ENCODE data around the gene ZEB2.

The ZEB2 gene

GRCh38 chr2:144493027-144493809, 26.7 kb downstream of the ZEB2 start:
- no peak for DNase-seq

- no peak for DNase-seq
Observed at GRCh38 chr2:144490857-144491256, 29.1 kb downstream of the ZEB2 start.

GRCh38 chr2:144490017-144490416, 29.9 kb downstream of the ZEB2 start:
- DNase-seq, result no peak

GRCh38 chr2:144489315-144489916, 30.5 kb downstream of the ZEB2 start:
- DNase-seq, result no peak

GRCh38 chr2:144484201-144484948, 35.5 kb downstream of the ZEB2 start:
- DNase-seq, result no peak

GRCh38 chr2:144481666-144482065, 38.3 kb downstream of the ZEB2 start:
- no peak for DNase-seq

GRCh38 chr2:144481109-144481508, 38.8 kb downstream of the ZEB2 start:
- DNase-seq, result no peak

GRCh38 chr2:144480285-144480684, 39.6 kb downstream of the ZEB2 start:
- DNase-seq, result no peak

GRCh38 chr2:144479659-144480058, 40.3 kb downstream of the ZEB2 start:
- DNase-seq, result no peak

- no peak for DNase-seq
Observed at GRCh38 chr2:144479138-144479537, 40.8 kb downstream of the ZEB2 start.

GRCh38 chr2:144477957-144478311, 42.0 kb downstream of the ZEB2 start:
- no peak for DNase-seq

GRCh38 chr2:144477281-144477956, 42.5 kb downstream of the ZEB2 start:
- DNase-seq, result no peak

GRCh38 chr2:144476682-144477081, 43.2 kb downstream of the ZEB2 start:
- DNase-seq, result no peak

GRCh38 chr2:144475569-144476275, 44.2 kb downstream of the ZEB2 start:
- DNase-seq, result no peak

- no peak for DNase-seq
Observed at GRCh38 chr2:144475044-144475443, 44.9 kb downstream of the ZEB2 start.

GRCh38 chr2:144474017-144474416, 45.9 kb downstream of the ZEB2 start:
- DNase-seq, result no peak

- DNase-seq, result no peak
Observed at GRCh38 chr2:144472911-144473310, 47.0 kb downstream of the ZEB2 start.

GRCh38 chr2:144472046-144472412, 47.9 kb downstream of the ZEB2 start:
- DNase-seq, result no peak

GRCh38 chr2:144471305-144472045, 48.4 kb downstream of the ZEB2 start:
- no peak for DNase-seq

GRCh38 chr2:144470816-144471215, 49.1 kb downstream of the ZEB2 start:
- no peak for DNase-seq

- DNase-seq, result no peak
Observed at GRCh38 chr2:144470334-144470733, 49.6 kb downstream of the ZEB2 start.

GRCh38 chr2:144469798-144470197, 50.1 kb downstream of the ZEB2 start:
- no peak for DNase-seq
